SKM-1 treated with dmso at 0.1 percent for 144 hours (cell line): ENCODE measurements around the gene MYD88.

Experiments used
- DNase-seq: peaks from one replicate; lab custom pipeline; 2025; ENCODE audit not compliant: unreplicated experiment; lab: John Stamatoyannopoulos, UW

The MYD88 gene

DNA sequence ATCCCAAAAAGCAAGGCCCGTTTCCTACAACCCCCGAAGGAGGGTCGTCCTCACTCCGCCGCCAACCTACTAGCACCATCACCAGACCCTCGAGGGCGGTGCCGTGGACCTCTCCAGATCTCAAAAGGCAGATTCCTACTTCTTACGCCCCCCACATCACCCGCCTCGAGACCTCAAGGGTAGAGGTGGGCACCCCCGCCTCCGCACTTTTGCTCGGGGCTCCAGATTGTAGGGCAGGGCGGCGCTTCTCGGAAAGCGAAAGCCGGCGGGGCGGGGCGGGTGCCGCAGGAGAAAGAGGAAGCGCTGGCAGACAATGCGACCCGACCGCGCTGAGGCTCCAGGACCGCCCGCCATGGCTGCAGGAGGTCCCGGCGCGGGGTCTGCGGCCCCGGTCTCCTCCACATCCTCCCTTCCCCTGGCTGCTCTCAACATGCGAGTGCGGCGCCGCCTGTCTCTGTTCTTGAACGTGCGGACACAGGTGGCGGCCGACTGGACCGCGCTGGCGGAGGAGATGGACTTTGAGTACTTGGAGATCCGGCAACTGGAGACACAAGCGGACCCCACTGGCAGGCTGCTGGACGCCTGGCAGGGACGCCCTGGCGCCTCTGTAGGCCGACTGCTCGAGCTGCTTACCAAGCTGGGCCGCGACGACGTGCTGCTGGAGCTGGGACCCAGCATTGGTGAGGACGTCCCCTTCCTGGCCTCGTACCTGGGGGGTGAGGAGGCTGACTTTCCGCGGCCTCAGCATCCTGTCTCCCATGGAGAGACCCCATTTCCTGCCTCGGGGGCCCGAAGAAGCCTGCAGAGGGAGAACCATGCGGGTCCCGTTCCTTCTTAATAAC is at the start of gene MYD88:
Gene MYD88, plus strand, starts transcription at position 313 of the 842 bp plus-strand sequence. Its CDS starts 40 bp downstream, at position 353.
- DNase-seq = peak; percentile 77

DNA sequence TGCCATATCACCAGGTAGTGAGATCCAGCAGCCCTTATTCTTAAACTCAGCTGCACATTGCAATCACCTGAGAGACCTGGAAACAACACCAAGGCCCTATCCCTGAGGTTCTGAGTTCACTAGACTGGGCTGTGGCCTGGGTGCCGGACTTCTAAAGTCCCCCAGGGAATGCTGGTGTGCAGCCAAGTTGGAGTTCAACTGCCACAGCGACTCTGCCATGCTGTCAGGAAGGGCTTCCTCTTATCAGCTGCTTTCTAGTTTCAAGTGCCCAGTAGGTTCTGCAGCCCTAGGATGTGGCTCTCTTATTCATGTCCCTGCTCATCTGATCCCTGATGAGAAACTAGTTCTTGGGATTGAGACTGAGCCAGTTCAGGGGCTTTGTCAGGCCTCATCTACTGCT is 49.3 kb upstream of the MYD88 start:
- no peak for DNase-seq

DNA sequence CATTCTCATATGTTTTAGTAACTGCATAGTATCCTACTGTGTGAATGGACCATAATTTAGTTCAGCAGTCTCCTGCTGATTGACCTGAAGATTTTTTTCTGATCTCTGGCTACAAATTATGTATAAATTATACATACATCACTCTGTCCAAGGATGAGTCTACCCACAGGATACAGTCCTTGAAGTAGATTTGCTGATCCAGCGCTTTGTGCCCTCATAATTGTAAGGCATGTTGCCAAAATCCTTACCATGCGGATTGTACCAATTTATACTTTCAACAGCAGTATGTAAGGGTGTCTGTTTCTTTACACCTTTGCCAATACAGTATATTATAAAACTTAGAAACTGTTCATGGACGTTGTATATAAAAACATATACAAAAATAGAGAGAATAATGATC is 48.0 kb upstream of the MYD88 start:
- no peak for DNase-seq

DNA sequence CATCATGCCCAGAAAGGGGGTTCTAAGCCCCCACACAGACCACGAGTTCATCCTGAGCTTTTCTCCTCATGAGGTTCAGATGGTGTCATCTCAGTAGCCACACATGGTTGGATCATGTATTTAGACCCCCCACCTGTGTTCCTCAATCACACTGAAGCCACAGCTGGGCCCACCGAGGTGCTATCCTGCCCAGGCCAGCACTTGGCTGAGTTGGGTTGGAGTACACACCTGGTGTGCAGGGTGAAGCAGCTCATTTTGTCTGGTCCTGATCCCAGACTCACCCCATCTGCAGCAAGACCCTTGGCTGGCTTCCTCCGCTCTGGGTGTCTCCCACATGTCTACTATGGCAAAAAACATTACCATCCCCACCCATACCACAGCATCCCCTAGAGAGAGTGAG is 43.5 kb upstream of the MYD88 start:
- DNase-seq = no peak

DNA sequence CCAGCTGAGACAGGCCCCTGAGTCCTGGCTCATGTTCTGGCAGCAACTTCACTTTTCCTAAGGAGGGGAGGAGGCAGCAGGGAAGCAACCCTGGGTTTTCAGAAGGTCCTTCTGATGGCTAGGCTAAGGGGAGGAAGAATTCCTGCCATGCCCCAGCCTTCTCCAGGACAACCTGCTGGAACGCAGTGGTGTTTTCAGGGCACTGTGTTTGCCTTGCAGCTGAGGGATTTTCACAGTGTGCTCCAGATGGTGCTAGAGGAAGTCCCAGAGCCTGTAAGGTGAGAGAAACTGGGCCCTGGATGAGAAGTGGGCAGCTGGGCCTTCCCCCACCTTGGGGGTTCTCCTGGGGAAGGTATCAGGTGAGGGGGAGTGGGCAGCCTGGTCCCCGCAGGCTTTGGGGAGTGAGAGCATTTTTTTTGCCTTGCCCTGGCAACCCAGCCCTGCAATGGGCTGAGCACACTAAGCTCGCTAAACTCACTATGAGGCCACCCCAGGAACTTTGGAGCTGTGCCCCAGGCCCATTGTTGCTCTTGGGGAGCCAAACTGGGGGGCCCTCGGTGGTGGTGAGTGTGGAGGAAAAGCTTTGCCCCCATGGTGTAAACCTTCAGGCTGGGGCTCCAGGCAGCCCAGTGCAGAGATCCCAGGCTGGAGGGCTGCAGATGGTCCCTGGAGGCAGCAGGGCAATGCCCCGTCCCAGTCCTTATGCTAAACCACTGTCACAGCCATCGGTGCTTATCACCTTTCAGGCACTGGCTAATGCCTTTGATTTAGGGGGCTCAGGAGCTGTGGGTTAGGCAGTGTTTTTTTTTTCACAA is 42.6 kb upstream of the MYD88 start:
- no peak for DNase-seq

DNA sequence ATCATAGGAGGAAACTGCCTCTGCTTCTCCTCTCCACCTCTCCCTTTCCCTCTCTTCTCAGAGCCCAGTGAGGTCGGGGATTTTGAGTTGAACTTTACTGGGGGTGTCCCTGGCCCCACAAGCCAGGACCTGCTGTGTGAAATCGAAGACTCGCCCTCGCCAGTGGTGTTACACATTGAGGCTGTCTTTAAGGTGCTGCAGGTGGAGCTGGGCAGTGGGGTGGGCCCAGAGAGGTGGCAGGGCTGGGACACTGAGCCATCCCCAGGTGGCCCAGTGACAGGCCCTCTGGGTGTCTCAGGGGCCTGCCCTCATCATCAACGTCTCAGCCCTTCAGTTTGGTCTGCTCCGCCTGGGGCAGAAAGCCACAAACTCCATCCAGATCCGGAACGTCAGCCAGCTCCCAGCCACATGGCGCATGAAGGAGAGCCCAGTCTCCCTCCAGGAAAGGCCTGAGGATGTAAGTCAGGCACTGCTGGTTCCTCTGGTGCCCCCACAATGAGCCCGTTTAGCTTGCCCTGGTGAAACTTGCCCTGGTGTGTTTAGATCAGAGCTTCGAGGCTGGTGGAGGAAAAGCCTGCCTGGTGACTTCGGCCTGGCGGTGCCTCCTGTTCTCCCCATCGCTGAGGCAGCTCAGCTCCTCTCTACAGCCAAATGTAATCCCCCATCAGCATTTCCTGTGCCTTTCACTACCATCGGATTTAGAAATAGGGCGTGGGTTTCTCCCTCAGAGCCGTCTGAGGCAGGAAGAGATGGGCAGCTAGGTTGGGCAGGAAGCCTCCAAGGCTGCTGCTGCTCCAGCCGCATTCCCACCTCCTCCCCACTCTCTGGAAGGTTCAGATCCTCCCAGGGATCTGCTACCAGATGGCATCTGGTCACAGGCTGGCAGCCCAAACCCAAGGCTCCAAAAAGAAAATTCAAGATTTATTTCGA is 40.8 kb upstream of the MYD88 start:
- no peak for DNase-seq

DNA sequence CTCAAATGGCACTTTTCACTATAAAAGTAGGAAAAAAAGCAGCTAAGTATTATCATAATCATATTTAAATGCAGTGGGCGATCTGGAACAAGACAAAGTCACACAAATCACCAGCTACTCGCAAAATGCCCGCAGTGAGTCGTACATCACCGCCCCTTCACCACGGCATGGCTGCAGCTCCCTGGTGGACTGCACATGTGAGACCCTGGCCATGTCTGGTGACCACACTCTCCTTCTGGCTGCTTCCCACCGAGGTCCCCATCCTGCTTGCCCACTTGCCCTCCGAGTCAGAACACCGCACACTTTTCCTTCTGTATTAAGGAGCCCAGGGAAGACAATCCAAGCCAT is 40.1 kb upstream of the MYD88 start:
- DNase-seq = no peak

DNA sequence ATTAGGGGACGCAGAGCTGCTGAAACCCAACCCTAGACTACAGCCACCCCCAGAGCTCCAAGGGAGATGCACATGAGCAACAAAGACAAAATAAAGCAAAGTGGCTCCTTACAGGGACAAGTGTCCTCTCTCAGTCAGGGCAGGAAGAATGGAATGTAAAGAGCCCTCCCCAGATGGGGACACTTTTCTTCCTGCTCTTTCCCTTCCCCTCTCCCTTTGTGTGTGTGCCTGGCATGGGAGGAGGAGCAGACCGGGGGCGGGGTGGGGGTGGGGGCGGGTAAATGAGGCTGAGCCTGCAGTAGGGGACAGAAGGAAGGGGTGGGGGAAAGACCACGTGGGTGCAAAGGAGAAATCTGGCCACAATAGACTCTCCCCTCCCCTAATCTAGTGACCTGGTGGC is 38.9 kb upstream of the MYD88 start:
- DNase-seq = no peak

DNA sequence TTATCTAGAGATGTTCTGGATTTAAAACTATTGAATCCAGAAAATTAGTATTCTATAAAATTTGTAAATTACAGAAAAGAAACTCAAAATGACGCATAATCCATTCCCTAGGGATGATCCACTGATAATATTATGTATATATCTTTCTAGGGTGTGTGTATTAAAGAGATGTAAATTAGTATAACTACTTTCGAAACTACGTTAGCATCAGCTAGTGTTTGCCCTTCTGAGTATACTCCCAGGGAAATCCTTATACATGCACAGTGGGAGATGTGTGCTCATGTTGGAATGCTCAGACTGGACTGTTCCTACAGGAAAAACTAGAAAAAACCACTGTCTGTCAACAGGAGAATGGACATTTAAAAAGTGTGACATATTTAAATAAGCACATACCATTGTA is 38.0 kb upstream of the MYD88 start:
- DNase-seq = no peak

DNA sequence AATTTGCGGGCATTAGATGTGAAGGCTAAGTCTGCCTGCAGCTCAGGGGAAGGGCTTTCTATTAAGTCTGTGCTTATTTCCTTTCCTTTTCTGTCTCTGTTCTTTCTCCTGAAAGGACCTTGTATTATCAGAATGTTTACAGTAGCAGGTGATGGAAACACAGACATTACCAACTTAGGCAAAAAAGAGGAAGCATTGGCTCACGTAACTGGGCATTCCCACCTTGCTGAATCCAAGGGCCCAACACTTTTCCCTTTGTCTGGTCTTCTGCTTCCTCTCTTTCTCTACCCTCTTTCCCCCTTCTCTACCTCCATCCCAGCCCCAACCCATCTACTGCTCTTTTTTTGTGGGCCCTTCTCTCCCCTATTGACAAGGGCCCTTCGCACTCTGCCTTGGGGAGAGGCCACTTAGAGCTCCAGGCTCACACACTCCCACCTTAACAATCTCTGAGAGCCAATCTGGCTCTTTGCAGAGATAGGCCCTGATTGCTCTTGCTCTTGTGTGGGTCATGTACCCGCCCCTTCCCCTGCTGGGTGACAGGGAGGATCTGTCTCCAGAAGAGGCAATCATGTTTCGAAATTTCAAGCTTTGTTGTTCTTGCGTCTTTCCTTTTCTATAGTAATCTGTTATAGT is 36.5 kb upstream of the MYD88 start:
- DNase-seq = peak; percentile 58

DNA sequence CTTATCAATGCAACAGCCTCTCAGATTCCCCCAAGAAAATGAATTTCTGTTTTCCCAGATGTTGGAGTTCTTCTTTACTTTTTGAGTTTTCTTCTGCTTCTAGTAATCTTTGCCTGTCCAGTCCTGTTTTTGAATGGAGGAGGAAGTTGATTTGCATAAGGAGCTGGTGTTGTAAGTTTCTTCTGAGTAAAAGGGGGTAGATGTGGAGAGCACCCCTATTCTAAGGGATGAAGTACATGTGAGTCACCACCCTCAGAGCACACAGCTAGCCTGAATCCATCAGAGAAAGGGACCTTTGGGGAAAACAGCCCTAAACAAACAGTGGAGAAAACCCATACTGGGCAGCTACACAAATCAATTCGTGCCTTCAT is 36.0 kb upstream of the MYD88 start:
- peak; percentile 58 for DNase-seq

DNA sequence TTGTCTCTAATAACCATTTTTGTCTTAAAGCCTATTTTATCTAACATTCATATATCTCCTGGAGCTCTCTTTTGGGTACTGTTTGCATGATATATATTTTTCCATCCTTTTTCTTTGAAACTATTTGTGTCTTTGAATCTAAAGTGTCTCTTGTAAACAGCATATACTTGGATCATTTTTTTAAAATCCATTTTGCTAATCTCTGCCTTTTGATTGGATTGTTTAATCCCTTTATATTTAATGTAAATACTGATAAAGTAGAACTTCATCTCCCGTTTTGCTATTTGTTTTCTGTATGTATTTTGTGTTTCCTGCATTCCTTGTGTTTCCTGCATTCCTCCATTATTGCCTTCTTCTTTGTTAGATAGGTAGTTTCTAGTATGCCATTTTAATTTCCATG is 32.9 kb upstream of the MYD88 start:
- DNase-seq = no peak

DNA sequence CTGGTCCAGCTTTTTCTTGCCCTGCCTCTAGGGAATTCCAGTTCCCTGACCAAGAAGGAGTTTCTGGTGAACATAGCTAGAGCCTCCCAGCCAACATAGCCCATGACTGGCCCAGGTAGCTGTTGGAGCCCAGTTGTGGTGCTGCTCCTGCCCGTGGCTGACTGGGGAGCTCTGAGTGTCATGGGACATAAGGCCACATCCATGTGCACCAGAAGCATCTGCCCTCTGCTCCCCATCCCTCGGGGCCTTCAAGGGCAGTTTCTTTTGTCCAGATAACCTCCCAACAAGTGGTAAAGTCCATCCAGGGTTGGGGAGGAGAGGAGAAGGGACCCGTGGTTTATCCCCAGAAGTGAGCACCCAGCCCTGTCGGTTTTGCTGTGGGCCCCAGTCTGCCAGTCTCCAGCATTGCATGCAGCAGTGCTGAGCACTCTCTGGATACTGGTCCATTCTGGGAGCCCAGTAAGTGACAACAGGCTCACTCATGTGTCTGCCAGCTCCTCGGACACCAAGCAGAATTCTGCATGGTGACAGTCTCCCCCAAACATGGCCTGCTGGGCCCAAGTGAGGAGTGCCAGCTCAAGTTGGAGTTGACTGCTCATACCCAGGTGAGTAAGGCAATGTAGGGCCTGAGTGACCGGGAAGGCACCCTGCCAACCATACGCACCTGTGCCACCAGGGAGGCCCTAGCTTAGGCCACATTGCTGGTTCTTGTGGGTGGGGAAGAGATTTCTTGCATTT is 30.4 kb upstream of the MYD88 start:
- no peak for DNase-seq

DNA sequence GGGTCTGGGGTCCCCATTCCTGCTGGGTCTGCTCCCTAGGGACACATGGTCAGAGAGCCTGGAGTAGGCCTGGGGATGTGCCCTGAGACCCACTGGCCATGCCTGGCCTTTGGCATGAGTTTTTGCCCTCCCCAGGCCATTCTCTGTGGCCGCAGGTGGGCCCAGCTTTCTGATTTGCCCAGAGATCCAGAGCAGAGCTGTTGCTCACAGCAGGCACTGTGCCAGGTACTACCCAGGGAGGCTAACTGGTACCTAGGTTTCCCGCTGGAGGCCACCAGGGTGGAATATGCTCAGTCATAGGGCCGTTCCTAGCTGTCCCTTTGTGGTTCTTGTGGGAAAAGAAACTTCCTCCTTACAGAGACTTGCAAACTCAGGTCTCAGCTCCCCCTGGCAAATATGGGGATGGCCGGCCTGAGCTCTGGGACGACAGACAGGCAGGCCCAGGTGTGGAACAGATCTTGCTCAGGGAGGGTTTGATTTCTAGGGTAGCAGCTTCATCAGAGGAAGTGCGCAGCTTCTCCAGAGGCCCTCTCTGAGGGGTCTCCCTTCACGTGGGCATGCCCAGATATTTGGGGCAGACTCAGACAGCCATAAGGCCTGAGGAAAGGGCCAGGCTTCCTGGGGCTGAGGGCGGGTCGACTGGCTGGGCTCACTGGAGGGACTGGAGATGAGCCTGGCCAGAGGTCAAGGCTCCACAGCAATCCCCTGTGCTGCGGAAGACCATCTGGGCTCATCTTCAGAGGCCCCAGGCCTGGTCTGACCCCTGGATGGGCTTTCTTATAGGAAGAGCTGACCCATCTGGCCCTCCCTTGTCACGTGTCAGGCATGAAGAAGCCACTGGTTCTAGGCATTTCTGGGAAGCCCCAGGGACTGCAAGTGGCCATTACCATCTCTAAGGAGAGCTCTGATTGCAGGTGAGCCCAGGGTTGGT is 29.5 kb upstream of the MYD88 start:
- DNase-seq = peak; percentile 83

DNA sequence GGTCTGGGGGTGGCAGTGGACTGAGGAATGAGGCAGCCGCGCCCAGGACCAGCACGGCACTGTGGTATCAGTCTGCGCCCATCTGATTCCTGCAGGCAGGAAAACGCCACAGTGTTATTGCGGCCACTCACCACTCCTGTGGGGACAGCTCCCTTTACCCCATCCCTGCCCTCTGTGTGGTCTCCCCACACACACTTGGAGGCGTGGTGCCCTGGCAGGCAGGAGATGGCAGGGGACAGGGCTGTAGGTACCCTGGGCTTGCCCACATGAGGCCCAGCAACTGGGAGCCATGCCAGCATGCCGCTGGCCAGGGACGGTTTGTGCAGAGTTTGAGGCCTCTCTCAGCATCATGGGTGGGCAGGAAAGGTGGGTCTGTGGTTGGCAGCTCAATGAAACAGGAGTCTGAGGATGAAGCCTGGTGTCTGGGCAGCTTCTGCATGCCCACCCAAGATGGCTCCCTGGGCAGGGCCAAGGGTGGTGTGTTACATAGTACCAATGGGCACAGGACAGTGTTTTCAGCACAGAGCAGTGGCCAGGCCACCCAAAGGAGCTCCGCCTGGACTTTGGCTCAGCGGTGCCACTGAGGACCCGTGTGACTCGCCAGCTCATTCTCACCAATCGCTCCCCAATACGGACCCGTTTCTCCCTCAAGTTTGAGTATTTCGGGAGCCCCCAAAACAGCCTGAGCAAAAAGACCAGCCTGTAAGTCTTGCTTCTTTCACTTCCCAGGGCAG is 28.7 kb upstream of the MYD88 start:
- no peak for DNase-seq

DNA sequence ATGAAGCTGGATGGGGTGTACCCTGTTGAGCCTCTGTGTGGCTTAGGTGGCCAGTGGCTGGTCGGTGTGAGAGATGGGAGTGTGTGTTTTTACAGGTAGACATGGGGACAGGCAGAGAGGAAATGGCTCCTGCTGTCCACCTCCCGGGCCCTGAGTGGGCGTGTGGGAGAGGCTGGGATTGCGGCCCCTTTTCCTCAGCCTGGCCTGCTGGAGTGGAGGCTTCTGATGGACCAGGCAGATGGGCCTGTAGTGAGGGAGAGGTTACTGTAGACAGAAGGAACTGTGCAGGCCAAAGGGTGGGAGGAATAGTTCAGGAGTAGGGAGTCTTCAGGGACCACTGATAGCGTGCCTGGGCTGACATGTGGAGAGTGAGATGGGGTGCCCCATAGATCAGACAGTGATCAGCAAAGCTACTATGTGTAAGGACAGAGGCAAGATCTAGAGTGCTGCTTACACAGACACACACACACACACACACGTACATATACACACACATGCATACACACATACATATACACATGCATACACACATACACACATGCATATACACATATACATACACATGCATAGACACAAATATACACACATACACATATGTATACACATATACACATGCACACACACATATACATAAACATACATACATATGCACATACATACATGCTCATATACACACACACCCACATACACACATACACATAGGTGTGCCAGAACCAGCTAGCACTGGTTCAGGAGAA is 28.0 kb upstream of the MYD88 start:
- no peak for DNase-seq

DNA sequence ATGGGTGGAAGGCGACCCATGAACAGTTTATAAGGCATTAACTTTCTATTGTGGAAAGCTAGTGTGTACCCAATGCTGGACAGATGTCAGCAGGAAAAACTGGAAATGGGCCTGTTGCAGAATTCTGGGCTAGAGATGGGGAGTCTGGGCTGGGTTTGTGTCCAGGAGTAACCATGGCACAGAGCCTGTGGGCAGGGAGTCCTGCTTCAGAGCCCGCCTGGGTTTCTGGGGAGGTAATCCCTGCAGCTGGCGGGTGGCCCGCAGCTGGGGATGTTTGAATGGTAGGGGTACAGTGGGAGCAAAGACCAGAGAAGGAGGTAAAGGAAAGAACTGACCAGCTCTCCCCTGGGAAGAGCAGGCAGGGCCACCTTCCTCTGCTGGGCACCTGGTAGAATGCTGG is 27.3 kb upstream of the MYD88 start:
- no peak for DNase-seq
